ENCODE data around the gene RTL3.
"Not testable (repeated sequence)": the region's sequence is repeated elsewhere in the genome, so short reads cannot be mapped to it uniquely, and the experiment has no call there.

Gene RTL3, protein sequence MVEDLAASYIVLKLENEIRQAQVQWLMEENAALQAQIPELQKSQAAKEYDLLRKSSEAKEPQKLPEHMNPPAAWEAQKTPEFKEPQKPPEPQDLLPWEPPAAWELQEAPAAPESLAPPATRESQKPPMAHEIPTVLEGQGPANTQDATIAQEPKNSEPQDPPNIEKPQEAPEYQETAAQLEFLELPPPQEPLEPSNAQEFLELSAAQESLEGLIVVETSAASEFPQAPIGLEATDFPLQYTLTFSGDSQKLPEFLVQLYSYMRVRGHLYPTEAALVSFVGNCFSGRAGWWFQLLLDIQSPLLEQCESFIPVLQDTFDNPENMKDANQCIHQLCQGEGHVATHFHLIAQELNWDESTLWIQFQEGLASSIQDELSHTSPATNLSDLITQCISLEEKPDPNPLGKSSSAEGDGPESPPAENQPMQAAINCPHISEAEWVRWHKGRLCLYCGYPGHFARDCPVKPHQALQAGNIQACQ

GRCh38 chrX:78658845-78659744 is at the start of gene RTL3:
TSS of gene RTL3 (minus strand) at chrX:78659328. CDS start at chrX:78658420, 908 bp downstream.
- DNase-seq = no peak

DNA sequence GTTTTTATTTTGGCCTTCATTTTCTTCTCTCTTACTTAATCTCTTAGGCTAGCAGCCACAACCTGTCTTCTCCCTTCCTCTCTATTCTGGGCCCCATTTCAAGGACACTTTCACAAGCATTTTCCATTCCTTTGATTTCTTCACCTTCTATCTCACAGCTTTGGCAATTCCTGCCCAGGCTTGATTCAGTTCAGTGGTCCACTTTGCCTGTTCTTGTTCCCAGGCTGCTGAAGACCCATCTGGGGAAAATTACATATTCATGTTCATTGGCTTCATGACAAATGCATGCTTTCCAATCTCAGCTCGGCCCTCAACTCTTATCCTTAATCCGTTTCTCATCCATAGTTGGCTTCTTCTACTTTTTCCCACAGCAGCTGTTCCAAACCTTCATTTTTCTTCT is 49.7 kb upstream of the RTL3 start:
- DNase-seq = no peak

DNA sequence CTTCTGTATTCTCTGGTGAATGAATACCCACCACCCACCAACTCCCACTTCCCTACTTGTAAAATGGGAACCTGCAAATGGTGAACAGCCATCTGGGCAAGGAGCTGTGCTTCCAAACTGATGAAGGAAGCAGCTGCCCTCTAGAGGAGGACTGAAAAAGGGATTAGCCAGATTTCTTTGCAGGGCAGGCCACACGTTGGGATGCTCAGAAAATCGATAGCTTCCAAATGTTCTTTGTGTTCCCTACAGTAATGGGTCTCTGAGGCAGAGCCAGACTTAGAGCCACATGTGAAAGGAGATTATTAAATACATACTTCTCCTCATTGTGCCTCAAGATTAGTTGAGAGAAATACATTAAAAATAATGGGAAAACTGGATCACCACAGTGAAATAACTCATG is 49.1 kb upstream of the RTL3 start:
- no peak for DNase-seq

DNA sequence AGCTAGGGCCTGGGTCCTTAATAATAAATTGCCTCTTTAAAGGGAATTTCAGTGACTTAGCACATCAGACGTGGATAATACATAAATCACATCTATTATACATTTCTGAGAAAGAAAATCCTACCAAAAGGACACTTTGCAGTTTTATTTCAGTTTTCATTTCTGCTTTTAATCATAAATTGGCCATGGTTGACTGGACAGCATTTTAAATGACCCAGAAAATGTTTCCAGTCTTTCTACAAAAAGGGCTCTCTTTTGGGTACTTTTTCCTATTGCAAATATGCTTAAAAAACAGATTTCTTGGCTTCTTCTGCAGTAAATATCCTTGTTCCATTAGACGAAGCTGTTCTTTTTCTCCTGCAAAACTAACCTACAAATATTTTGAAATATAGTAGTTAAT is 46.9 kb upstream of the RTL3 start:
- DNase-seq = no peak

GRCh38 chrX:78693536-78693935 is 34.4 kb upstream of the RTL3 start:
- DNase-seq = no peak

DNA sequence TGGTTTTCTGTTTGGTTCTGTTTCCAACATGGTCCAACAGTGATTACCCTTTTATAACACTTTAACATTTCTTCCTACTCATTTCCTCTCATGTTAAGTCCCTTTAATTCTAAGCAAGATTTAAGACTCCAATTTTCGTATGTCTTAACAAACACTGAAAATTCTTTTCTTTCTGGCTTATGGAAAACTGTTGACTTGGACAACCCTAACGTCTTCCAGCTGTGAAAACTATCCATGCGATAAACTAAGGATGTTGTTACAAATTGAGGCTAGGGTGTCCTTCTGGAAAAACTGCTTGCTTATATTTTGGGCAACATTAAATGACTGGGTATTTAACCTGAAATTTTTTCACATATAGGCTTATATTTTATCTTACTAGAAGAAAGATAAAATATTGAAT is 33.9 kb upstream of the RTL3 start:
- DNase-seq = no peak

- no peak for DNase-seq
These were observed 28.5 kb upstream of the RTL3 start for GRCh38 chrX:78687586-78687985.

GRCh38 chrX:78673246-78673645 is 14.1 kb upstream of the RTL3 start:
- no peak for DNase-seq

DNA sequence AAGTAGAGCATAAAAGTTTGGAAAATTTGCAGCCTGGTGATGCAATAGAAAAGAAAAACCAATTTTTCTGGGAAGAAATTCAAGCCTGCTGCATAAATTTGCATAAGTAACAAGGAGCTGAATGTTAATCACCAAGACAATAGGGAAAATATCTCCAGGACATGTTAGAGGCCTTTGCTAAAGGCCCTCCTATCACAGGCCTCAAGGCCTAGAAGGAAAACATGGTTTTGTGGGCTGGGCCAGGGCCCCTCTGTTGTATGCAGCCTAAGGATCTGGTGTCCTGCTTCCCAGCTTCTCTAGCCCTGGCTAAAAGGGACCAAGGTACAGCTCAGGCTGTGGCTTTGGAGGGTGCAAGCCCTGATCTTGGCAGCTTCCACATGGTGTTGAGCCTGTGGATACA is 6.2 kb upstream of the RTL3 start:
- no peak for DNase-seq

DNA sequence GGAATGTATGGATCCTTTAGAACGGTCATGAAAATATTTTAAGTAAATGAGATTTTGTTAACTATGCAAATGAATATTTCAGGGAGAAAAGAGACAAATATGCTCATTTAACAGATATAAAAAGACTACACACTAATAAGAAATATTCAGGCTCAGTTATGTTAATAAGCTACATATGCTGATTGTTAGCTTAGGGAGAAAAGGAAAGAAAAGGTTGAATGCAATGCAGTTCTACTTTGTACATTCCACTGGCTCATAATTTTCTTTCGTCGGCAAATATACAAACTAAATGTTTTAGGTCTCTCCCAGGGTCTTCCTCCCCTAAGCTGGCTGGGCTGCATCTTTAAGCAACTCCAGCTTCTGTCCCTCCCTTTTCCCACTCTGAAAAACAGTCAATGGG is 2.7 kb upstream of the RTL3 start:
- DNase-seq = no peak

DNA sequence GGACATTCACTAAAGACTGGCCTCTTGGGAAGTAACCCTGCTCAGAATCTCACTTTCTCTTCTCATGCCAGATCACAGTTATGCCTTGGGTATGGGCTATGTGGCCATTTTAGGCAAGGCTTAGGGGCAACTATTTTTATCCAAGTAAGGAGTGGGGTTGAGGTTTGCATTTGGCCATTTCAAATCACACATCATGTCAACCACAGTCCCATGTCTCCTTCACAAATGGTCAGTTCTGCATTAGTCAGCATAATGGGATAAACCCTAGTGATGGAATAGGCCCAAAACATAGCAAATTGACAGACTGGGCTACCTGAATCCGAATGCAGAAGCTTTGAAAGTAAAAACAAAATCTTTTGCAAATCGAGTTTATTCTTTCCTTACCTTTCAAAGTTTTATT is 827 bp upstream of the RTL3 start:
- DNase-seq = no peak

GRCh38 chrX:78658414-78658813 is 714 bp downstream of the RTL3 start:
- no peak for DNase-seq

DNA sequence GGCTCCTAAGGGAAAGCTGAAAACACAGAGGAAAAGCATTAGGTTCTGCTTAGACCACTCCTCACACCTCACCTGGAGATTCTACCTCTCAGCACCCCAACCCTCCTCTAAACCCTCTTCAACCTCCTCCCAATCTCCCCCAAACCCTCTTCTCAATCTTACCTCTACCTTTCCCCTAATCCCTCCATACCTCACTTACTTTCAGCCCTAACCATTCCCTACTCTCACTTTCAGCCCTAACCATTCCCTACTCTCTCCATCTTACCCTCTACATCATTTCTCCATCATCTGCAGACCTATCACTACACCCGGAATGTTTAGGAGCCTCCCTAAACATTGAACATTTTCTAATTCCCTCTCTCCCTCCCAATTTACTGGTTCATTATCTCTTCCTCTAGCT is 3.5 kb downstream of the RTL3 start:
- DNase-seq = no peak

DNA sequence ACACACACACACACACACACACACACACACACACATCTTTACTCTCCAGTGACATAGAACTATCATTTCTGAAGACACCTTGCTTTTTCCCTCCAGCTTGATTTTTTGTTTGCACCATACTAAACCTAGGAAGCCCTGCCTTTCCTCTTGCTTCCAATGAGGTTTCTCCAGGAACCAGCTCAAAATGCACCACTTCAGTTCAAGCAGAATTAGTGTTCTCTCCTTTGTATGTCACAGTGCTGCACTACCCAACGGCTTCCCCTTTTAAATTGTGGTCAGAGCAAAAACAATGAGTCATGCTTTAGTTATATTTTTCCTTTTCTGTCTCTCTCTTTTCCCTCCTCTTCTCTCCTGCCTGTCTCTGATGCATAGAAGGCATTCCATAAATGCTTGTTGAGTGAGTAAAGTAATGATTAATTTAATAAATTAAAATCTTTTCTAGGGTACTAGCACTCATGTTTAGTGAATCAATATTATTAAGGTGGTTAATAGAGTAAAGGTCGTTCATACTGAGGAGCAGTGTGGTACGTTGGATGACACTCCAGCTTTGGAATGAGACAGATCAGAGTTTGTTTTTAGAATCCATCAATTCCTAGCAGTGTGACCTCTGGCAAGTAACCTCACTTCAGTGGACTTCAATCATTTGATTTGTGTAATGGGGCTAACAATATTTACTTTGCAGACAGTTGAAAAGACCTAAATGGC is 5.9 kb downstream of the RTL3 start:
- no peak for DNase-seq

- no peak for DNase-seq
These were observed 8.2 kb downstream of the RTL3 start for GRCh38 chrX:78650906-78651437.

DNA sequence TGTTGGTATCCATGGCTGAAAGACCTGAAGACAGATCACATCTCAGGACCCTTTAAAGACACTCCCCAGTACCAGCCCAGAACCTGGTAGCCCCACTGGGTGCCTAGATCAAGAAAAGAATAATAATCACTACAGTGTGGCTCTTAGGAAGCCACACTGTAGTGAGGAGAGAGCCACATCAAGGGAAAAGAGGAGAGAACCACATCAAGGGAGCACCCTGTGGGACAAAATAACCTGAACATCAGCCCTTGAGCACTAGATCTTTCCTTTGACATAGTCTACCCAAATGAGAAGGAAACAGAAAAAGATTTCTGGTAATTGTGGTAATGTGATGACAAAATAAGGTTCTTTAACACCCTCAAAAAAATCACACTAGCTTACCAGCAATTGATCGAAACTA is 15.3 kb downstream of the RTL3 start:
- no peak for DNase-seq

DNA sequence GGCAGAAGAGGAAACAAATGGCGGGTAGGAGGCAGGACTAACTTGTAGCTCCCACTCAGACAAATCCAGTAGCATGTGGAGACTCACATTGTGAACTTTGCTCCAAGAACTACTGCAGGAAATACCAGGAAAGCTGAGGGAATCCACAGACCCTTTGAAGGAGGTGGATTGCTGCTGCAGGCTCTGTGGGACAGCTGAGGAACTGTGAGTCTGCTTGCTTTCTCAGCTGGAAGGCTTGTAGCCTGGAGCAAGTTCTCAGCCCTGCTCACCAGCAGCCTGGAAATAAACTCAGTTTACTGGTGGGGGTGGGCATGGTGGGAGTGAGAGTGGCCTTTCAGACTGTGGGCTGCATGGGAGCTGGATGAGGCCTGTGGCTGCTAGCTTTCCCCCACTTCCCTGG is 16.0 kb downstream of the RTL3 start:
- no peak for DNase-seq

DNA sequence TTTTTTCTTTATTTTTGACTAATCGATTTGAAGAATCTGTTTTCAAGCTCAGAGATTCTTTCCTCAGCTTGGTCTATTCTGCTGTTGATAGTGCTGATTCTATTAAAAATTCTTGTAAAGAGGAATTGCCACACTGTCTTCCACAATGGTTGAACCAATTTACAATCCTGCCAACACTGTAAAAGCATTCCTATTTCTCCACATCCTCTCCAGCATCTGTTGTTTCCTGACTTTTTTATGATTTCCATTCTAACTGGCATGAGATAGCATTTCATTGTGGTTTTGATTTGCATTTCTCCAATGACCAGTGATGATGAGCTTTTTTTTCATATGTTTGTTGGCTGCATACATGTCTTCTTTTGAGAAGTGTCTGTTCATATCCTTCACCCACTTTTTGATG is 23.0 kb downstream of the RTL3 start:
- not testable (repeated sequence) for DNase-seq

GRCh38 chrX:78624962-78625909 is 33.9 kb downstream of the RTL3 start:
- DNase-seq = no peak

DNA sequence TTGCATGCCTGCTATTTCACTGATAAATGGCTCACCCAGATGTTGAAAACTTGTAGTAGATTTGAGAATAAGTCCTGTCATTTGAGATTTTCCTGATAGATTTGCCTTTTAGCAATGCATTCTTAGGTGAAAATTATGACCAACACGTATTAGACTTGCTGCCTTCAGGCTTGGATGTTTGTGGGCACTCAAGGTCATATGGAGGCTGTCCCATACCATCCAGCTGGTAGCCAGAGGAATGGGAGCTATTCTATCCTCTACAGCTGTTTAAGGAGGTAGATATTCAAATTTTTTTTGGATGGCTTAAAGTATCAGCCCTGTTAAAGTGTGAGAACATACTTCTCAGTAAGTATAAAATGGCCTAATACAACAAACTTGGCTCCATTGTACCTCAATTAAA is 34.7 kb downstream of the RTL3 start:
- DNase-seq = no peak

DNA sequence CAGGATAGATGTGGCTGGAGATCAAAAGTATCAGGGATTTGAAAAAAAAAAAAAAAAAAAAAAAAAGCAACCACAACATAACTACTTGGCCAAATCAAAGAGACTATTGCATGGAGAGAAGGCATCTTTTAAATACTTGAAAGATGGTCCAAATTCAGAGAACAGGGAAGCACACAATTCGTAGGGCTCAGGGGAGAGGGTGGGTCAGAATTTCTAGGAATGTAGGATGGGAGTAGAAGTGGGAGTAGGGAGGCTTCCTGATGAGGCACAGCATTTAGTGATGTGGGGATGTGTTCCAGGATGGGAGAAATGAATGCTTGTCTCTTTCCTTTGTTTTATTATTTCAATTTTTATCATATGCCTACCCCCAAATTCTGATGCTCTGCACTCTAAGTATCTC is 36.3 kb downstream of the RTL3 start:
- DNase-seq = no peak

DNA sequence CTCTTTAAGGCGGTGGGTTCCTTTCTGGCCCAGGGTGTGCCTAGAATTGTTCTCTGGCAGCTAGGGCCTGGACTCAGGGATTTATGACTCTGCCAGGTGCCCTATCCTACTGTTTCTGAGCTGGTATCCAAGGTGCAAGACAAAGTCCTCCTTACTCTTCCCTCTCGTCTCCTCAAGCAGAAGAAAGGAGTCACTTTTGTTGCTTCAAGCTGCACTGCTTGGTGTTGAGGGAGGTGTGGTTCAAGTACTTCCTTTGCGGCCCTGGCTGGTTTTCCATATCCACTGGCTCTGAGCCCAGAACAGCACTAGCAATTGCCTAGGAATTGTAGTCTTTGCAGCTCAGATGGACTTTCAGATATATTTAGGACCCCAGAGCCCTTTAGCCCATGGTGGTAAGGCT is 39.3 kb downstream of the RTL3 start:
- DNase-seq = no peak

Data from activated CD4-positive, alpha-beta T cell treated with anti-CD3 and anti-CD28 coated beads, Interleukin-2, amount 50 U/mL, for 1 hour (primary cell).